ENCODE results near the gene KCNN1. TPM values are rescaled to one million over a fixed set of nuclear protein-coding genes. Genes with fewer than 3 reads are reported as not detected.

The KCNN1 gene
- total RNA-seq, 1 donor from 2014 or later: 1.8 TPM

GRCh38 chr19:18045307-18046050 is 78.6 kb downstream of the KCNN1 start:
- Mint-ChIP-seq H3K36me3 (no peaks in the 10 kb centered on the region), H3K9me3 (no peaks in the 10 kb centered on the region), H3K27me3 (ENCODE audit: insufficient read depth, low read depth) (peaks cover 24% of the 10 kb centered on the region), H3K27ac (no peak overlapping the region), H3K4me3 (no peak overlapping the region), H3K4me1 (no peaks in the 10 kb centered on the region)
- H3K27me3 ChIP-seq: no peaks in the 10 kb centered on the region
- H3K79me2 ChIP-seq (ENCODE audit: low read depth): no peaks in the 10 kb centered on the region
- H2AFZ ChIP-seq (replicated peaks): peak overlapping the region; percentile 26
- TF ChIP-seq EZH2phosphoT487 (IDR thresholded peaks at IDR 0.05) (no peak), CTCF (IDR thresholded peaks at IDR 0.05) (no peak), EZH2 (IDR thresholded peaks at IDR 0.05) (no peak)
- no peak overlapping the region for H3K27ac ChIP-seq
- no peaks in the 10 kb centered on the region for H3K4me1 ChIP-seq
- H3K36me3 ChIP-seq: no peaks in the 10 kb centered on the region
- H3K4me3 ChIP-seq: no peak overlapping the region
- no peaks in the 10 kb centered on the region for H3F3A ChIP-seq (ENCODE audit: low read depth)
- no peak overlapping the region for H3K4me2 ChIP-seq
- H3K9ac ChIP-seq: no peak overlapping the region
- no peaks in the 10 kb centered on the region for H3K9me3 ChIP-seq (ENCODE audit: low read depth)
- no peak for DNase-seq (ENCODE audit: low spot score)
- H4K20me1 ChIP-seq (ENCODE audit: low read depth): no peaks in the 10 kb centered on the region

- H4K20me1 ChIP-seq (ENCODE audit: low read depth): no peaks in the 10 kb centered on the region
- Mint-ChIP-seq H3K9me3 (no peaks in the 10 kb centered on the region), H3K27ac (peak overlapping the region; percentile 30), H3K36me3 (no peaks in the 10 kb centered on the region), H3K4me1 (no peaks in the 10 kb centered on the region), H3K4me3 (no peak overlapping the region), H3K27me3 (ENCODE audit: insufficient read depth, low read depth) (peaks cover 18% of the 10 kb centered on the region)
- H3K4me1 ChIP-seq: no peaks in the 10 kb centered on the region
- H3K4me2 ChIP-seq: no peak overlapping the region
- H3K79me2 ChIP-seq (ENCODE audit: low read depth): no peaks in the 10 kb centered on the region
- H2AFZ ChIP-seq (replicated peaks): no peak overlapping the region
- H3F3A ChIP-seq (ENCODE audit: low read depth): no peaks in the 10 kb centered on the region
- TF ChIP-seq EZH2 (IDR thresholded peaks at IDR 0.05): no peak
- TF ChIP-seq EZH2phosphoT487 (IDR thresholded peaks at IDR 0.05): no peak
- TF ChIP-seq CTCF (IDR thresholded peaks at IDR 0.05): no peak
- no peaks in the 10 kb centered on the region for H3K9me3 ChIP-seq (ENCODE audit: low read depth)
- H3K36me3 ChIP-seq: no peaks in the 10 kb centered on the region
- no peak for DNase-seq (ENCODE audit: low spot score)
- H3K27me3 ChIP-seq: no peaks in the 10 kb centered on the region
- no peak overlapping the region for H3K27ac ChIP-seq
- H3K9ac ChIP-seq: no peak overlapping the region
- no peak overlapping the region for H3K4me3 ChIP-seq
Observed at GRCh38 chr19:18046059-18046718, 79.3 kb downstream of the KCNN1 start.

GRCh38 chr19:18049385-18049784 is 82.5 kb downstream of the KCNN1 start:
- Histone ChIP-seq H3F3A (ENCODE audit: low read depth) (no peaks in the 10 kb centered on the region), H3K4me3 (no peak overlapping the region), H3K9ac (no peak overlapping the region), H3K27me3 (no peaks in the 10 kb centered on the region), H3K4me2 (no peak overlapping the region), H4K20me1 (ENCODE audit: low read depth) (no peaks in the 10 kb centered on the region), H3K9me3 (ENCODE audit: low read depth) (no peaks in the 10 kb centered on the region), H3K79me2 (ENCODE audit: low read depth) (no peaks in the 10 kb centered on the region), H3K36me3 (no peaks in the 10 kb centered on the region), H3K4me1 (no peaks in the 10 kb centered on the region), H2AFZ (replicated peaks) (no peak overlapping the region), H3K27ac (no peak overlapping the region)
- TF ChIP-seq CTCF (IDR thresholded peaks at IDR 0.05) (no peak), EZH2 (IDR thresholded peaks at IDR 0.05) (no peak), EZH2phosphoT487 (IDR thresholded peaks at IDR 0.05) (no peak)
- Mint-ChIP-seq H3K27ac (no peak overlapping the region), H3K9me3 (no peaks in the 10 kb centered on the region), H3K27me3 (ENCODE audit: insufficient read depth, low read depth) (peaks cover 10% of the 10 kb centered on the region), H3K4me1 (peaks cover 3% of the 10 kb centered on the region), H3K36me3 (no peaks in the 10 kb centered on the region), H3K4me3 (no peak overlapping the region)
- DNase-seq (ENCODE audit: low spot score): no peak

Small RNA genes within 50 kb of the gene (small RNA-seq; reads per million reads assigned to genes)
- gene RNA5SP468: not detected

Other genes starting within 250 kb of the KCNN1 start
- gene MAP1S, start 247.6 kb upstream of the KCNN1 start, total RNA-seq (ENCODE audit: low replicate concordance): 8.9 and 30.4 TPM in 2 replicates
- 15.5 and 29.8 TPM in 2 replicates for gene FCHO1, start 215.6 kb upstream of the KCNN1 start, total RNA-seq (ENCODE audit: low replicate concordance)
- not detected in 2 replicates for gene B3GNT3, start 172.0 kb upstream of the KCNN1 start, total RNA-seq (ENCODE audit: low replicate concordance)
- gene INSL3, start 145.6 kb upstream of the KCNN1 start, total RNA-seq (ENCODE audit: low replicate concordance): 0.37 TPM in 1 of 2 replicates, not detected in the other
- gene JAK3, start 119.1 kb upstream of the KCNN1 start, total RNA-seq (ENCODE audit: low replicate concordance): 3.4 and 3.9 TPM in 2 replicates
- 975 and 1,520 TPM in 2 replicates for gene RPL18A, start 107.2 kb upstream of the KCNN1 start, total RNA-seq (ENCODE audit: low replicate concordance)
- gene SLC5A5, start 95.2 kb upstream of the KCNN1 start, total RNA-seq (ENCODE audit: low replicate concordance): 0.37 and 0.51 TPM in 2 replicates
- 23.3 and 54.9 TPM in 2 replicates for gene CCDC124, start 34.1 kb upstream of the KCNN1 start, total RNA-seq (ENCODE audit: low replicate concordance)
- 4.7 and 14.4 TPM in 2 replicates for gene ARRDC2, start 41.1 kb downstream of the KCNN1 start, total RNA-seq (ENCODE audit: low replicate concordance)
- not detected in 2 replicates for gene IL12RB1, start 119.8 kb downstream of the KCNN1 start, total RNA-seq (ENCODE audit: low replicate concordance)
- 2.1 and 5.1 TPM in 2 replicates for gene MAST3, start 130.7 kb downstream of the KCNN1 start, total RNA-seq (ENCODE audit: low replicate concordance)
- 21.4 and 41.8 TPM in 2 replicates for gene PIK3R2, start 186.1 kb downstream of the KCNN1 start, total RNA-seq (ENCODE audit: low replicate concordance)
- 0.62 TPM in 1 of 2 replicates, not detected in the other for gene IFI30, start 206.7 kb downstream of the KCNN1 start, total RNA-seq (ENCODE audit: low replicate concordance)
- gene MPV17L2, start 226.1 kb downstream of the KCNN1 start, total RNA-seq (ENCODE audit: low replicate concordance): 28.1 and 37.7 TPM in 2 replicates
- 1.1 and 1.5 TPM in 2 replicates for gene RAB3A, start 236.9 kb downstream of the KCNN1 start, total RNA-seq (ENCODE audit: low replicate concordance)